LoVo (cell line): ENCODE data around the gene RBM4.

Experiments used
- DNase-seq: peaks from one replicate; pipeline ENCODE4 v3.0.0-alpha.2; 2016; ENCODE audit warnings: low spot score

The RBM4 gene

GRCh38 chr11:66653123-66653522, 14.6 kb downstream of the RBM4 start:
- DNase-seq = no peak

DNA sequence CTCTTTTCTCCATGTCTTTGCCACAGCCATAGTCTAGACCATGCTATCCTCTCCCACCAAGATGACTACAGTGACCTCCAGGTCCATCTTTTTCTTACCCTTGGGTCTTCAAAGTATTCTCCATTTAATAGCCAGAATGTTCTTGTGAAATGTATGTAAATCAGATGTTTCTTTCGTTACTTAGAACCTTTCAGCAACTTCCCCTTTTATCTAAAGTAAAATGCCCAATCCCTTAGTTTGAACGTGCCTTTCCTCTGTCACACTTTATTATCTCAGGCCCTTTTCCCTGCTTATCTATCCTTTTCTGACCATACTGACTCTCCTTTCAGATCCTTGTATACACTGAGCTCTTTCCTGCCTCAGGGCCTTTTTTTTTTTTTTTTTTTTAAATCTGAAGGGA, 21.3 kb downstream of the RBM4 start:
- no peak for DNase-seq

DNA sequence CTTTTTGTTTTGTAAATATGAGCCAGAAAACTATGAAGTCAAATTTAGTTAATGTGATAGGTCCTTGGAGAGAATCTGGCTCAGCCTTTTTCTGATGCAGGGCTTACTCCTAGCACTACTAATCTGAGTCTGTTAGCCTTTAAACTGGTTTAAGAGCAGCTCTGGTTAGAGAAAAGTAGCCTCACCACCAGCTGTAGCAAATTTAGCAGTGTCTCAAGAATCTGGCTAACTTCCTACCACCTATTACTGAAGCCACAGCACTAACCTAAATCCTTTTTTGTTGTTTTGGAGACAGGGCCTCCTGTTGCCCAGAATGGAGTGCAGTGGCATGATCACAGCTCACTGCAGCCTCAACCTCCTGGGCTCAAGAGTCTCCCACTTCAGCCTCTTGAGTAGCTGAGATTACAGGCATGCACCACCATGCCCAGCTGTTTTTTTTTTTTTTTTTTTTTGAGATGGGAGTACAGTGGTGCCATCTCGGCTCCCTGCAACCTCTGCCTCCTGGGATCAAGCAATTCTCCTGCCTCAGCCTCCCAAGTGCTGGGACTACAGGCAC, 25.3 kb downstream of the RBM4 start:
- no peak for DNase-seq

DNA sequence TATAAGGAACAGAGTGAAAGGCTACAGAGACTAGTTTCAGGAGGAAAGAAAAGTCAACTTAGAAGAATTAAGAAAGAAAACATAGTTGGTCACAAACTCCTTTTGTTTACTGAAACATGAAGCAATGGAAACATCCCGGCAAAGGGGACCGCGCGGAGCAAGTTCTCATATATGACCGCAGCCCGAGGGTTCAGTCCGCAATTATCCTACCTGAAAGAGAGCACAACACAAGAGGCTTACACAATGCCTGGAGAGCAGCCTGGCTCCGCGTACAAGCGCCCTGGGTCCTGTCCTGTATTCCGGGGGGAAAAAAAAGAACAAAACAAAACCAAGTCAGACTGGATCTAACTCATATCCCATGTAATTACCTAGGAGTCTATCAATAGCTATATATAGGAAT, 26.9 kb downstream of the RBM4 start:
- no peak for DNase-seq

DNA sequence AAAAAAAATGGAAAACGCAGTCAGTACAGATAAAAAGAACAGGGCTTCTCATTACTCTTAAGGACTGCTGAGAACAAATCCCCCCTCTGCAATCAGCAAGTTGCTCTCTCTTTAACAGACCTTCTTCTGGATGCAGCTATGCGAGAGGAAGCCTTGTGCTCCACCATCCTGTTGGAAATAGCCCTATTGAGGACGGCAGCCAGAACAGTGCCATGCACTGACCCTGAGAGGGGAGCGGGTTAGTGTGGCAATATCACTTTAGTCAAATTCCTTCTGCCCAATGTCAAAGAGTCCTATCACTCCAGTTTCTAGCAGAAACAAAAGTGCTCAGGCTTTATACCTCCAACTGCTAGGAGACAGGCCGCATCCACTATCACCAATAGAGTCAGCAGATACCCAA, 32.3 kb downstream of the RBM4 start:
- no peak for DNase-seq

- DNase-seq = no peak
Measured at GRCh38 chr11:66674964-66675602, 36.6 kb downstream of the RBM4 start.

GRCh38 chr11:66676282-66676919, 37.9 kb downstream of the RBM4 start:
- DNase-seq = no peak

- DNase-seq = no peak
Measured at GRCh38 chr11:66676931-66677598, 38.6 kb downstream of the RBM4 start.

DNA sequence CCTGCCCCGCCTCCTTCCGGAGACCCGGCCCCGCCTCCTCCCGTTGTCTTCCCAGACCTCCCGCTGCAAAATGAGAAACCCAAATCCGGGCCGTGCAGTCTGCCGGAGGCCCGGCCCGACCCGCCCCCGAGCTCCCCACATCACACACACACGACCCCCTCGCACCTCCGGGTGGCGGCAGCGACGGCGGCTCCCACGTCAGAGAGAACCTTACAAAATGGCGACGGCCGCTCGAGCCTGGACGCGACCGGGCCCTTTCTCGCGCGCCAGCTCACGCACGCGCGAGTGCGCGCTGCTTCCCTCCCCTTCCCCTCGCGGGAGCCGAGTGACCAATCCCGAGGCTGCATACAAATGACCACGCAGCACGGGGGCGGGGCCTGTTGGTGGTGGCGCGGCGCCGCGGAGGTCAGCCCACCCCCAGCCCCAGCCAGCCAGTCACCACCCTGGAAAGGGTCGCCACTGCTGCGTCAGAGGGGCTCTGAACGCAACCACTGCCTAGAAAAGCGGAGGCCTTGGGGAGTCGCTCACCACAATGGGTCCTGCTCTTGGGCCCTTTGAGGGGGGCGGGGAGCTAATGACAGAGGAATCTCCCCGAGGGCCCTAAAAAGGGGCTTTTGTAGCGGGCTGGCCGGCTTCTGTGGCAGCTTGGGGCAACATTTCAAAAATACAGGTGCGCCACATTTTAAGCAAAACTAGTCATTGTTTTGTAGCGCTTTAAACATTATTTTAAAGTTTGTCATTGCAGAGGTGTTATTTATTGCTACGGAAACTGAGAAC, 39.3 kb downstream of the RBM4 start, which contains the start of gene RBM4B:
TSS of gene RBM4B (minus strand) at position 289 of the 777 bp plus-strand sequence. CDS start 808 bp downstream, outside the sequence.
- peak; percentile 94 for DNase-seq

DNA sequence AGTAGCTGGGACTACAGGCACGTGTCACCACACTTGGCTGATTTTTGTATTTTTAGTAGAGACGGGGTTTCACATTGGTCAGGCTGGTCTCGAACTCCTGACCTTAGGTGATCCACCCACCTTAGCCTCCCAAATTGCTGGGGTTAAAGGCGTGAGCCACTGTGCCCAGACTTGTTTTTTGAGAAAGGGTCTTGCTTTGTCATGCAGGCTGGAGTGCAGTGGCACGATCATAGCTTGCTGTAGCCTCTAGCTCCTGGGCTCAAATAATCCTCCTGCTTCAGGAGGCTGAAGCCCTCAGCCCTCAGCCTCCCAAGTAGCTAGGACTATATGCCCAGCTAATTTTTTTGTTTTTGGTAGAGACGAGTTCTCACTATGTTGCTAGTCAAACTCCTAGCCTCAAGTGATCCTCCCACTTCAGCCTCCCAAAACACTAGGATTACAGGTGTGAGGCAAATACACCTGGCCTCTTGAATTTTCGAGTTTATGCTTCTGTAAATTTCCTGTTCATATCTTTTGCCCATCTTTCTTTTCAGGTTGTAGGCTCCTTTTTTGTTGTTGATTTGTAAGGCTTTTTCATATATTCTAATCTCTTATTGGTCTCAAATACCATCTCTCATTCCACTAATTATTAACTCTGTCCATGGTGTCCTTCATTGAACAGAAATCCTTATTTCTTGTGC, 42.6 kb downstream of the RBM4 start:
- DNase-seq = no peak

- DNase-seq = no peak
Measured at GRCh38 chr11:66683877-66684276, 45.4 kb downstream of the RBM4 start.

- DNase-seq = no peak
Measured at GRCh38 chr11:66684635-66685034, 46.1 kb downstream of the RBM4 start.

- DNase-seq = no peak
Measured at GRCh38 chr11:66685276-66686099, 47.0 kb downstream of the RBM4 start.

GRCh38 chr11:66686100-66686785, 47.7 kb downstream of the RBM4 start:
- DNase-seq = no peak

GRCh38 chr11:66686801-66687750, 48.6 kb downstream of the RBM4 start:
- DNase-seq = no peak

- no peak for DNase-seq
Measured at GRCh38 chr11:66687831-66688281, 49.4 kb downstream of the RBM4 start.

DNA sequence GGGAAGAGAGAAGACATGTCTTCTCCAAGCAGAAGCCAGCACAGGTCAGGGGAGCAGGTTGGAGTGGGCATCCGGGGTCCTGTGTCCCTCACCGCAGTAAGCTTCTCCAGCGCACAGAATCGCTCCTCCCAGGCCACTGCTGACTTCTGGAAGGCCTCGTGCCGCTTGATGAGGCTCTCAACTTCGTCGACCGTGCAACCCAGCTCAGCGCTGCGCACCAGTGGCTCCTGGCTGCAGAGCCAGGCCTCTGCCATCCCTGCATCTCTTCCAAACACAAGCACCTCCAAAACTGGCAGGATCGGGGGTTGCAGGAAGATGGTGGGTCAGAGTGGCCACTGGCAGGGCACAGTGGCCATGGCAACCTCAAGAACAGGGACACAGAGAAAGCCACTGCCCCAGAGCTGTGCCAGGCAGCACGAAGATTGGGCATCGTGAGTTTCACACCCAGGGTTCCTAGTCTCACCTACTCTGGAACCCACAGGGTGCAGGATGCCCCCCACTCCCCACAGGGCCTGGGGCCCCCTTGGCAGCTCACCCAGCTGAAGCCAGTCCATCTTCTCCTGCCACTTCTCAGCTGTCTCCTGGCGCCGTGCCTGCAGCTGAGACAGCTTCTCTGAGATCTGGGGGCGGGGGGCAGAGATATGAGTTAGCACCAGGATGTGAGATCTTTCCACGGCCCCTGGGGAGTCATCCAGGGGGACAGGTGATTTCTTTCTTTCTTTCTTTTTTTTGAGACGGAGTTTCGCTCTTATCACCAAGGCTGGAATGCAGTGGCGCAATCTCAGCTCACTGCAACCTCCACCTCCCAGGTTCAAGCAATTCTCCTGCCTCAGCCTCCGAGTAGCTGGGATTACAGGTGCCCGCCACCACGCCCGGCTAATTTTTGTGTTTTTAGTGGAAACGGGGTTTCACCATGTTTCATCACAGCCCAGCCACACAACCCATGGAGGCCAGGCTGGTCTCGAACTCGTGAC, 50.3 kb downstream of the RBM4 start:
- DNase-seq = no peak
